SU-DHL-6 (cell line): ENCODE measurements around the gene PPP1R12B.

Source experiments
- CTCF ChIP-seq: fragments of 200-600 bp; sonication (generic); IDR thresholded peaks from one replicate; pipeline ENCODE4 v1.5.1; 2017; ENCODE audit warnings: antibody characterized with exemption, mild to moderate bottlenecking, low read length, moderate library complexity; ENCODE audit not compliant: insufficient read depth, poor library complexity, severe bottlenecking
- EZH2phosphoT487 ChIP-seq: fragments of 200-600 bp; sonication (generic), shearing (Covaris generic); conservative IDR thresholded peaks from 2 replicates; pipeline ENCODE4 v1.6.1; 2018; ENCODE audit warnings: mild to moderate bottlenecking, antibody characterized with exemption, low read length, moderate library complexity, mixed read lengths

GRCh38 chr1:202547215-202547614 is 198.7 kb downstream of the PPP1R12B start:
- TF ChIP-seq CTCF (no peak), EZH2phosphoT487 (no peak)
